ENCODE results near the gene CES5A.
"Not testable (repeated sequence)": the region's sequence is repeated elsewhere in the genome, so short reads cannot be mapped to it uniquely, and the experiment has no call there.

Gene CES5A

DNA sequence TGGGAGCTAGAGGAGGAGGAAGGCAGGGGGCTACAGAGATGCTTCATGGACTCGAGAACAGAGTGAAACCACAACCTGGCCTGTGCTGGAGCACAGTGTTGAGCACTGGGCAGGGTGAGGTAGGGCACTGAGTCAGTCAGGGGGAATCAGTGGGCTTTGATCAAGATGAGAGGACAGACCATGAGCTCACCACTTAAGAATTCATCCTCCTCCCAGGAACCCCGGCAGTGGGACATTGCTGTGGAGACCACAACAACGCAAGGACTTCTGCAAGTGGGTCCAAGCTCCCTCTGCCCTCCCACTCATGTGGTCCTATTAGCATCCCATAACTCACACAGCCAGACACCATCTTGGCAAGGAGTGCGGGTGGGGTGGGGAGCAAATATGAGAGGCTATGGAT is 1.7 kb upstream of the CES5A start:
- DNase-seq (ENCODE audit: low spot score) = no peak
- TF ChIP-seq, protein P1, sequence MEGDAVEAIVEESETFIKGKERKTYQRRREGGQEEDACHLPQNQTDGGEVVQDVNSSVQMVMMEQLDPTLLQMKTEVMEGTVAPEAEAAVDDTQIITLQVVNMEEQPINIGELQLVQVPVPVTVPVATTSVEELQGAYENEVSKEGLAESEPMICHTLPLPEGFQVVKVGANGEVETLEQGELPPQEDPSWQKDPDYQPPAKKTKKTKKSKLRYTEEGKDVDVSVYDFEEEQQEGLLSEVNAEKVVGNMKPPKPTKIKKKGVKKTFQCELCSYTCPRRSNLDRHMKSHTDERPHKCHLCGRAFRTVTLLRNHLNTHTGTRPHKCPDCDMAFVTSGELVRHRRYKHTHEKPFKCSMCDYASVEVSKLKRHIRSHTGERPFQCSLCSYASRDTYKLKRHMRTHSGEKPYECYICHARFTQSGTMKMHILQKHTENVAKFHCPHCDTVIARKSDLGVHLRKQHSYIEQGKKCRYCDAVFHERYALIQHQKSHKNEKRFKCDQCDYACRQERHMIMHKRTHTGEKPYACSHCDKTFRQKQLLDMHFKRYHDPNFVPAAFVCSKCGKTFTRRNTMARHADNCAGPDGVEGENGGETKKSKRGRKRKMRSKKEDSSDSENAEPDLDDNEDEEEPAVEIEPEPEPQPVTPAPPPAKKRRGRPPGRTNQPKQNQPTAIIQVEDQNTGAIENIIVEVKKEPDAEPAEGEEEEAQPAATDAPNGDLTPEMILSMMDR (IDR thresholded peaks at IDR 0.05; ENCODE audit: extremely low read depth, missing control alignments) = no peak

DNA sequence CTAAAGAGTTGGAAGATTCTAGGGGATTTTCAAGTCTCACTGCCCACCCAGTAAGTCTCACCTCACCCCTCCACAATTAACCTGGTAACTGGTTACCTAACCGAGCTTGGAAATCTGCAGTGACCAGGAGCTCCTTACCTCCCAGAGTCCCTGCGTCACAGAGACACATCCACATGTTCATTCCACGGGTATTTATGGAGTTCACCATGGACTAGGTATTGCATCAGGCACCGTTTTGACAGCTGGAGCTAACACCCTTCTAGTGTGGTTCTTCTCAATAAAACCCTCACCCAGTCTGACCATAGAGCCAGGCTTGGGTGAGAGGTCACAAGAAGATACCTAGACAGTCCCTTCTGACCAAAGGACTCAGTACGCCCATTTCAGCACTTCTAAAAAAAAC is 2.1 kb downstream of the CES5A start:
- DNase-seq (ENCODE audit: low spot score) = no peak
- TF ChIP-seq, protein P1 (IDR thresholded peaks at IDR 0.05; ENCODE audit: extremely low read depth, missing control alignments) = no peak

DNA sequence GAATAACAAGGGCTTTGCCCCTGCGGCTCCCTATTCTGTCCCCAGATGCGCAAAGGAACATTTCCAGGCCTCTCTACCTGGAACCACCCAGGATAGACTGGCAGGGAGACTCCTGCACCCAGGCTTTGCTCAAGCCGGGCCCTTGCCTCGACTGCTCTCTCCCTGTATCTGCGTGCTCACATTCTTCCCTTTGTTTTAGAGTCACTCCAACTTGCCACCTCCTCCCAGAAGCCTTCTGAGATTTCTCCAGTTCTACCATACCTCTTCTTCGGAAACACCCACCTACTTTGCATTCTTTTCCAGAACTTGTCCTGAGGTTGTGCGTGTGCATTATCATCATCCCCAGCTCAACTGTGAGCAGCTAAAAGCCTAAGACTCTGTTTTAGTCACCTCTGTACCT is 3.0 kb downstream of the CES5A start:
- TF ChIP-seq, protein P1 (IDR thresholded peaks at IDR 0.05; ENCODE audit: extremely low read depth, missing control alignments) = no peak
- no peak for DNase-seq (ENCODE audit: low spot score)

DNA sequence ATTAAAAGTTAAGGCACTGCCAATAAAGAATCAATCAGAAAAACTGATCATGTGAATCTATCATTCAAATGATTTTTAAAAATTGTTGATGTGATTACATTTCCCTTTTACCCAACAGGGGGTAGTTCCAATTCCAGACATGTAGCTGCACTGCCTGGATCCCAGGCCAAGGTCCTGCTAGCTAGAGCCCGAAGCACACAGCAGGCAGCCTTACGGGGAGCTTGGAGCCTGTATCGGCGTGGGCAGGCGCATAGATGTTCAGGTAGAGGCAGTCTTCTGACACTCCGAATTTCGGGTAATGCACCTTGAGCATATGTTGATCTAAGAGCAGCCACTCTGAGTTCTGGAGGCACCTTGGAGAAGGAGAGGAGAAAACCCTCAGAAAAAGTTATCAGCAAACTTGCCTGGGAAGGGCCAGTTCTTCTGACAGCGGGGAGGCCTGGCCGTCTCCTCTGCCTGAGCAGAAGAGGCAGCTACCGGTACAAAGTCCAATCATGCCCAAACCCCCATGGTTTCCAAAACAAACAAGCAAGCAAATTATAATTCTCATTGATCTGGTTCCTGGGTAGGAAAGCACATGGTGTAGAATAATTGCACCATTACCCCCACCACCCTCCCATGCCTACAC is 3.6 kb downstream of the CES5A start:
- TF ChIP-seq, protein P1 (IDR thresholded peaks at IDR 0.05; ENCODE audit: extremely low read depth, missing control alignments) = no peak
- DNase-seq (ENCODE audit: low spot score) = no peak

DNA sequence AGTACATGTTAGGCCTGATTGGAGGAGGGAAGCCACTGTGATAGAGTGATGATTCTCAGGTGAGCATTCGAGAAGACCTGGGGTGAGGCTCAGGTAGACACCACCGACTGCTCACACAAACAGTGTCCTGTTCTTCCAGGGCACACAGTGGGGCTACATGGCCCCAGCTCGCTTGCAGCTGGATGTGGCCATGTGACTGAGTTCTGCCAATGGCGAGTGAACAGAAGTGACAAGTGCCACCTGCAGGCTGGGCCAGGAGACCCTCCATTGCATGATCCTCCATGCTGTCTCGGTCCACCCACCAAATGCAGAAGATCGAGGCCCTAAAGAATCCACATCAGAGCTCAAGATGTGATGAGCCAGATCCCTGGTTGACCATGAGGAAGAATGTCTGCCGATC is 6.2 kb downstream of the CES5A start:
- no peak for DNase-seq (ENCODE audit: low spot score)
- TF ChIP-seq, protein P1 (IDR thresholded peaks at IDR 0.05; ENCODE audit: extremely low read depth, missing control alignments) = no peak

DNA sequence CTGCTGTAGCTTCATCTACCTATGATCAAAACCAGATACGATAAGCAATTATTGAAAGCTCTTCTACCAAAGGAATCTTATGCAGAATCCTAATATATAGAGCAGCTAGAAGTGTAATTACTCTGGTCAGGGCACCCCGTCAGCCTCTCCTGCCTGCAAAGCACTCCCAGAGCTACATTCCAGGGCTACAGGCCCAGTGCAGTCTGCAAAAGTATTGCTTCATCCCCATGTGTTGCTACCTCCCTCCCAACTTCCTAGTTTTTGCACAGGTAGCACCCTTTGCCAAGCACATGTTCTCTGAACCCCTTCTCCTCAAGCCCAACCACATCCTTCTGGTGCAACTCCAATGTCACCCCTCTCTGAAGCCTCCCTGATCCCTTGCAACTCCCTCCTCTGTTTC is 7.0 kb downstream of the CES5A start:
- TF ChIP-seq, protein P1 (IDR thresholded peaks at IDR 0.05; ENCODE audit: extremely low read depth, missing control alignments) = no peak
- DNase-seq (ENCODE audit: low spot score) = no peak

DNA sequence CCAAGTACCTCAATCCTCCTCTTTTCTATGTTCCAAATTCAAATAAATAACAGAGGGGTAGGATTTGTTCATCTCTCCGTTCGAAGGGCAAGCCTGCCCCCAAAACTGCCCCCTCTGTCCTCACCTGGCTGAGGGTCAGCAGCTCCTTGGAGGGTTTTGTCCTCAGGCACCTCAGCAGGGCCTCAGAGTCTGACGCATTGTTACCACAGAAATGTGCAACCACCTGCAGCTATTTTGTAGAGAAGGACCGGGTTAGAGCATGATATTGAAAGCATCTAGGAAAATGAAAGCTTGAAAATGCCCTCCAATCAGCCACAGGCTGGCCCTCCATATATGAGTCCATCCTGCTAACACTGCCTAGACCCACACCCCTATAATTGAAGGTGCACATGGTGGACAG is 13.9 kb downstream of the CES5A start:
- TF ChIP-seq, protein P1 (IDR thresholded peaks at IDR 0.05; ENCODE audit: extremely low read depth, missing control alignments) = no peak
- no peak for DNase-seq (ENCODE audit: low spot score)

DNA sequence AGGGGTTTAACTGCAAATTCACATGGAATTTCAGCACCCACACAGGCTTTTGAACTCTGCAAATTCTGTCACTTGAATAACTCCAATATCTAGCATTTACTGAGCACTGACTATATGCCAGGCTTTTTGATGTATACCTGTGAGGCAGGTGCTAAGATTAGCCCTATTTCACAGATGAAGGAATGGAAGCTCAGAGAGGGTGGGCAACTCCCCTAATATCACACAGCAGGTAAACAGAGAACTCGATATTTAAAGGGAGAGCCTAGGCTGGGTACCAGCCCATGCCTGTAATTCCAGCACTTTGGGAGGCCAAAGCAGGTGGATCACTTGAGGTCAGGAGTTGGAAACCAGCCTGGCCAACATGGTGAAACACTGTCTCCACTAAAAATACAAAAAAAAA is 17.5 kb downstream of the CES5A start:
- DNase-seq (ENCODE audit: low spot score) = not testable (repeated sequence)
